NCI-H2029 (cell line): ENCODE data around the gene AGPAT4.
A peak's percentile ranks its signal among the peaks of the same experiment; 100 is the strongest.
"Not testable (repeated sequence)": the region's sequence is repeated elsewhere in the genome, so short reads cannot be mapped to it uniquely, and the experiment has no call there.

ENCODE experiments used
- DNase-seq: peaks from one replicate; lab custom pipeline; 2025; lab: John Stamatoyannopoulos, UW

AGPAT4 gene

GRCh38 chr6:161138543-161139303, 135.1 kb downstream of the AGPAT4 start:
- DNase-seq, result peak; percentile 7

GRCh38 chr6:161137839-161138542, 135.9 kb downstream of the AGPAT4 start:
- no peak for DNase-seq

GRCh38 chr6:161137320-161137719, 136.5 kb downstream of the AGPAT4 start:
- no peak for DNase-seq

GRCh38 chr6:161136655-161137054, 137.2 kb downstream of the AGPAT4 start:
- no peak for DNase-seq

- no peak for DNase-seq
These were observed 137.9 kb downstream of the AGPAT4 start for GRCh38 chr6:161135695-161136591.

- DNase-seq, result no peak
These were observed 139.1 kb downstream of the AGPAT4 start for GRCh38 chr6:161134550-161135298.

- no peak for DNase-seq
These were observed 139.9 kb downstream of the AGPAT4 start for GRCh38 chr6:161133963-161134362.

- DNase-seq, result no peak
These were observed 141.5 kb downstream of the AGPAT4 start for GRCh38 chr6:161132384-161132783.

- no peak for DNase-seq
These were observed 142.7 kb downstream of the AGPAT4 start for GRCh38 chr6:161130967-161131766.

- no peak for DNase-seq
These were observed 143.3 kb downstream of the AGPAT4 start for GRCh38 chr6:161130541-161130940.

- no peak for DNase-seq
These were observed 145.1 kb downstream of the AGPAT4 start for GRCh38 chr6:161128680-161129196.

- no peak for DNase-seq
These were observed 145.6 kb downstream of the AGPAT4 start for GRCh38 chr6:161128230-161128629.

GRCh38 chr6:161127071-161127740, 146.7 kb downstream of the AGPAT4 start:
- DNase-seq, result no peak

GRCh38 chr6:161125591-161125990, 148.3 kb downstream of the AGPAT4 start:
- DNase-seq, result no peak

- not testable (repeated sequence) for DNase-seq
These were observed 150.5 kb downstream of the AGPAT4 start for GRCh38 chr6:161123319-161123718.

GRCh38 chr6:161117942-161118341, 155.9 kb downstream of the AGPAT4 start:
- DNase-seq, result no peak

GRCh38 chr6:161117308-161117707, 156.6 kb downstream of the AGPAT4 start:
- DNase-seq, result no peak

- DNase-seq, result no peak
These were observed 157.3 kb downstream of the AGPAT4 start for GRCh38 chr6:161116554-161116953.

GRCh38 chr6:161115468-161115867, 158.4 kb downstream of the AGPAT4 start:
- DNase-seq, result no peak

- DNase-seq, result no peak
These were observed 162.6 kb downstream of the AGPAT4 start for GRCh38 chr6:161111261-161111660.
